Activated naive CD8-positive, alpha-beta T cell treated with anti-CD3 and anti-CD28 coated beads for 36 hours (primary cell): Measurements from ENCODE around the gene SLC25A51. TPM values are rescaled to one million over a fixed set of nuclear protein-coding genes. Genes with fewer than 3 reads are reported as not detected.

Experiments
- DNase-seq: peaks from one replicate; pipeline ENCODE4 v3.0.0; 2021
- H3K27ac Mint-ChIP-seq: one replicate; pipeline ENCODE4 v1.8.0; 2022; ENCODE audit warnings: mild to moderate bottlenecking, moderate library complexity, mixed read lengths
- H3K27me3 Mint-ChIP-seq: one replicate; pipeline ENCODE4 v1.8.0; 2022; ENCODE audit warnings: mild to moderate bottlenecking, mixed read lengths
- H3K36me3 Mint-ChIP-seq: one replicate; pipeline ENCODE4 v1.8.0; 2021; ENCODE audit warnings: mild to moderate bottlenecking, mixed read lengths
- H3K4me1 Mint-ChIP-seq: one replicate; pipeline ENCODE4 v1.8.0; 2021; ENCODE audit warnings: mixed read lengths
- H3K4me3 Mint-ChIP-seq: one replicate; pipeline ENCODE4 v1.8.0; 2022; ENCODE audit warnings: mild to moderate bottlenecking, moderate library complexity, mixed read lengths
- H3K9me3 Mint-ChIP-seq: one replicate; pipeline ENCODE4 v1.8.0; 2022; ENCODE audit warnings: mixed read lengths
- total RNA-seq, 2 experiments: library from RNA; stranded (reverse); gene quantifications; one replicate each; pipeline ENCODE4 v1.2.3, GENCODE V29; 2021

SLC25A51 gene
- total RNA-seq, 2 experiments from 2014 or later = 32.2 to 32.7 TPM

GRCh38 chr9:37925786-37926736 is 22.1 kb upstream of the SLC25A51 start:
- H3K9me3 Mint-ChIP-seq = no peaks in the 10 kb centered on the region
- no peak for DNase-seq
- no peaks in the 10 kb centered on the region for H3K4me1 Mint-ChIP-seq
- no peaks in the 10 kb centered on the region for H3K27me3 Mint-ChIP-seq
- H3K36me3 Mint-ChIP-seq = no peaks in the 10 kb centered on the region
- no peak overlapping the region for H3K27ac Mint-ChIP-seq
- H3K4me3 Mint-ChIP-seq = no peak overlapping the region

GRCh38 chr9:37925006-37925405 is 21.1 kb upstream of the SLC25A51 start:
- Mint-ChIP-seq H3K4me3 (no peak overlapping the region), H3K27me3 (no peaks in the 10 kb centered on the region), H3K36me3 (no peaks in the 10 kb centered on the region), H3K9me3 (no peaks in the 10 kb centered on the region), H3K4me1 (no peaks in the 10 kb centered on the region), H3K27ac (no peak overlapping the region)
- no peak for DNase-seq

GRCh38 chr9:37924538-37924937 is 20.6 kb upstream of the SLC25A51 start:
- Mint-ChIP-seq H3K4me3 (no peak overlapping the region), H3K27ac (no peak overlapping the region), H3K9me3 (no peaks in the 10 kb centered on the region), H3K27me3 (no peaks in the 10 kb centered on the region), H3K36me3 (no peaks in the 10 kb centered on the region), H3K4me1 (no peaks in the 10 kb centered on the region)
- no peak for DNase-seq

- no peak for DNase-seq
- no peaks in the 10 kb centered on the region for H3K4me1 Mint-ChIP-seq
- H3K27me3 Mint-ChIP-seq = no peaks in the 10 kb centered on the region
- H3K27ac Mint-ChIP-seq = no peak overlapping the region
- H3K4me3 Mint-ChIP-seq = no peak overlapping the region
- H3K36me3 Mint-ChIP-seq = no peaks in the 10 kb centered on the region
- no peaks in the 10 kb centered on the region for H3K9me3 Mint-ChIP-seq
Observed at GRCh38 chr9:37923796-37924427, 20.0 kb upstream of the SLC25A51 start.

DNA sequence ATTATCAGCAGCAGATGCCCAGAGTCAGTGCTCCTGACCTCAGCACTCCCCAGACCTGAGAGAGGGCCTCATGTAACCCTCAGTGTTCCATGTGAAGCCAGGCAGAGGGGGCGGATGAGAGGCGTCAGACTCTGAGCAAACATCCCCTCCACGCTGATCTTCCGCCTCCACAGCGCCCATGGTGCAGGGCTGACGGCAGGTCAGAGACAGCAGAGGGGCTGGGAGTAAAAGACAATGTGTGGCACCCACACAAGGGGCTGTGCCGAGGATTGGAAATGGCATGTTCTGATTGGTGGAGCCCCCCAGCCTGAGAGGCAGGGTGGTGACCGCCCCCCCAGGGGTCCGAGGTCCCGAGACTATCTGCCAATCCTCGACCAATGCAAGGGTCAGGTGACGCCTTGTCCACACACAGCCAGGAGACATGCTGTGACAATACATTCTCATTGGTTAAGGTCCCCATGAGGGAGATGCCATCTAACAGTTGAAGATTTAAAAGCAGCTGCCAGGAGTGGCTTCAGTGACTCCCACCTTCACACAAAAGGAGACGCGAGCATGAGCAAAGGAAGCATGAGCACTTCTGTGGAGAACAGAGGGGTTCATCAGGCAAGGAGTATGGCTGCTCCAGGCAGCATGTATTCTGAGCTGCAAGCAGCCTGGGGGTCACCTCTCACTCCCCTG is 19.3 kb upstream of the SLC25A51 start:
- Mint-ChIP-seq H3K27me3 (no peaks in the 10 kb centered on the region), H3K9me3 (no peaks in the 10 kb centered on the region), H3K4me3 (no peak overlapping the region), H3K27ac (no peak overlapping the region), H3K4me1 (no peaks in the 10 kb centered on the region), H3K36me3 (no peaks in the 10 kb centered on the region)
- no peak for DNase-seq

DNA sequence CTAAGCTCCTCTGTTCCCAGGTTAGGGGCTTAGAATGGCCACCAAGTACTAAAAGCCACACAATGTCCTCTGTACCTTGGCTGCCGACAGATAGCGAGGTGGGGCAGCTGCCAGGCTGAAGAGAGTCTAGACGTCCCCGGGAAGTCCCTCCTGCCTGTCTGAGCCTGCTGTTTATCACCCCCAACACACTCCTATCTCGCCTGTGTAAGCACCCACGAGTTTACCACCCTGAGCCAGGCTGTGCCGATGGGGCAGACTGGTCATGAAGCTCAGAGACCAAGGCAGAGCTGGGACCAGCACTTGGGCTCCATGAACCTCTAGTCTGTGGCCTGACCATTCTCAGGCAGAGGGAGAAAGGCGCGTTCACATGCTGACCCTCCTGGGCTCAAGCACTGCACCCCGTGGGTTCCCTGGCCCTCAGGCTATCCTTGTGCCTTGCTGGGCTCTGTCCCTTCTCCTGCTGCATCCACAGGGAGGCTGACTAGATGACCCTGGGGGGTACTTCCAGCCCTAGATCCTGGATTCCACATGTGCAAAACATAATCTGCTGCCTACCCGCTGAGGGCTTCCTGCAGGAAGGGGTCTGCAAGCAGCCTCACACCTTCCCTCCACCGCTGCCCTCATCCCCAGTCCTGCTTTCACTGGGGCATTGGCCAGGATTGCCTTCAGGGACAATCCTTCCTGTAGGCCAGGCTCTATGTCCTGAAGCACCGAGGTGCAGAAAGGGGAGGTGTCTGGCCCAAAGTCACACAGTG is 18.6 kb upstream of the SLC25A51 start:
- Mint-ChIP-seq H3K4me3 (no peak overlapping the region), H3K4me1 (no peaks in the 10 kb centered on the region), H3K27ac (no peak overlapping the region), H3K27me3 (no peaks in the 10 kb centered on the region), H3K9me3 (no peaks in the 10 kb centered on the region), H3K36me3 (no peaks in the 10 kb centered on the region)
- no peak for DNase-seq

DNA sequence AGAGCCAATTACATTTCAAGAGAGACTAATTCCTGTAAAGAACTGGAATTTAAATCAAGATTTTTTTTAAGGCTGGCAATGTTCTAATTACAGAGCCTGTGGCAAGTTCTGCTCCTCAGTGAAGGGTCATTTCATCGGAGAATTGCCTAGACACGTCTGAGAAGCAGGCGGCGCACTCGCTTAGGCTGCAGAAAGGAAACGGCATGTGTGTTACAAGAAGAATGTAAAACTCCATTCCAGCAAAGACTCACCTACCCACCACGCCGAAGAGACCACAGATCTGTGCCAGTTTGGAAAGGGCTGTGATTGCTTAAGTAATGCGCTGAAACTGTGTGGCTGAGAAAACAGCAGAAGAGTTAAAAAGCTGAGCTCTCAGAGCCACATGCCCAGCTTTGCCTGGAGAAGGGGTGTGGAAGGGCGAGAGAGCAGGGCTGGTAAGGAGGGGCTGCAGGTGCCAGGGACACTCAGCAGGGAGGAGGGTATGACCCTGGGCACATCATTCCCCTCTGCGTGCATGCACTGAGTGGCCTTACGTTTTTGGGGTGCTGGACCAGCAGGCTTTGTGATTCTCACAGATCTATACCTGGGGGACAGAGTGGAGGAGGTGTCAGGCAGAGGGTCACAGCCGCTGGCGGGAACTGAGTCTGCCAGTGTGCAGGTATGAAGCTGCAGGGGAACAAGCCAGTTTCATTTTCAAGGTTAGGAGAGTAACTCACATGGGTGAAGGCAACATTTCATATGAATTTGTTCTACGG is 17.8 kb upstream of the SLC25A51 start:
- Mint-ChIP-seq H3K27me3 (no peaks in the 10 kb centered on the region), H3K36me3 (no peaks in the 10 kb centered on the region), H3K4me1 (no peaks in the 10 kb centered on the region), H3K4me3 (no peak overlapping the region), H3K27ac (no peak overlapping the region), H3K9me3 (no peaks in the 10 kb centered on the region)
- DNase-seq = no peak

GRCh38 chr9:37921168-37921510 is 17.2 kb upstream of the SLC25A51 start:
- Mint-ChIP-seq H3K4me3 (no peak overlapping the region), H3K27ac (no peak overlapping the region), H3K4me1 (no peaks in the 10 kb centered on the region), H3K9me3 (no peaks in the 10 kb centered on the region), H3K36me3 (no peaks in the 10 kb centered on the region), H3K27me3 (no peaks in the 10 kb centered on the region)
- no peak for DNase-seq

GRCh38 chr9:37920471-37921167 is 16.7 kb upstream of the SLC25A51 start:
- Mint-ChIP-seq H3K4me3 (no peak overlapping the region), H3K27me3 (no peaks in the 10 kb centered on the region), H3K4me1 (no peaks in the 10 kb centered on the region), H3K9me3 (no peaks in the 10 kb centered on the region), H3K27ac (no peak overlapping the region), H3K36me3 (no peaks in the 10 kb centered on the region)
- DNase-seq = no peak

DNA sequence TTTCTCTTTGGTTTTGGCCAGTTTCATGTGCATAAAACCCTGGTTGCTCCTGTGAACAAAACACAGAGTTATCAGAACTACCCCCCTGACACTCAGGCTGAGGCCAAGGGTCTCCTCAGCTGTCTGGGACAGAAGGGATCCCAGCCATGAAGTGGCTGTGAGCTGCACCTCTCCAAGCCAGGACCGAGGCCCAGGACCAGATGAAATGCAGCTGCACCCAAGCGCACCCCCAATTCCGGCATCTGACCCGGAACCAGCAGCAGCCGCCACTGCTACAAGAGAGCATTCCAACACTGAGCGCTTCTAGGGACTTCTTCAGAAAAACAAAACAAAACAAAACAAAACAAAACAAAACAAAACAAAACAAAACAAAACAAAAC is 16.0 kb upstream of the SLC25A51 start:
- no peaks in the 10 kb centered on the region for H3K4me1 Mint-ChIP-seq
- no peak overlapping the region for H3K4me3 Mint-ChIP-seq
- no peak for DNase-seq
- H3K27ac Mint-ChIP-seq = no peak overlapping the region
- no peaks in the 10 kb centered on the region for H3K36me3 Mint-ChIP-seq
- no peaks in the 10 kb centered on the region for H3K9me3 Mint-ChIP-seq
- H3K27me3 Mint-ChIP-seq = no peaks in the 10 kb centered on the region

- H3K27me3 Mint-ChIP-seq = no peaks in the 10 kb centered on the region
- no peak overlapping the region for H3K4me3 Mint-ChIP-seq
- DNase-seq = no peak
- no peaks in the 10 kb centered on the region for H3K4me1 Mint-ChIP-seq
- no peaks in the 10 kb centered on the region for H3K9me3 Mint-ChIP-seq
- H3K36me3 Mint-ChIP-seq = no peaks in the 10 kb centered on the region
- H3K27ac Mint-ChIP-seq = no peak overlapping the region
Observed at GRCh38 chr9:37919246-37919955, 15.5 kb upstream of the SLC25A51 start.

DNA sequence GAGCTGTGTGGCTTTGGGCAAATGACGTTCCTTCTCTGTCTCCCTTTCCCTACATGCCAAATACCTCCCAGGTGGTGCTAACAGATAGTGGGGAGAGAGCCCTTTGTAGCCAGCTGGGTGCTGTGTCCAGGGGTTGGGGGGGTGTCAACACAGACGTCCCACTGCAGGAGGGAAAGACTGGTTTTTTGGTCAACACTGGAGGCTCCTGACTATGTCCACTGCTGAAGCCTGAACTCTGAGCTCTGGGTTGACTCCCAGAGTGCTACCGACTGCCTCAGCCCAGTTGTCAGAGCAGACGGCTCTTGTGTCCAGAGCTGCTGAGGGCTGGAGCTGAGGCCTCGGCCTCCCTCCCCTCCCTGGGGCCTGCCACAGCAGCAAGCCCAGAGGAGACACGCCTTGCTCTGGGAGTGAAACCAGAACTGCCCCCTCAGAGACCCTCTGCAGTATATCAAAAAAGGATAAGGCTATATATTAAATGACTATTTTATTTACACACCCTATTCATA is 14.8 kb upstream of the SLC25A51 start:
- Mint-ChIP-seq H3K4me1 (no peaks in the 10 kb centered on the region), H3K27ac (no peak overlapping the region), H3K27me3 (no peaks in the 10 kb centered on the region), H3K9me3 (no peaks in the 10 kb centered on the region), H3K36me3 (no peaks in the 10 kb centered on the region), H3K4me3 (no peak overlapping the region)
- no peak for DNase-seq
